Left cardiac atrium (tissue), 4 donors: Measurements from ENCODE around the gene ST8SIA6. TPM values are rescaled to one million over a fixed set of nuclear protein-coding genes. Genes with fewer than 3 reads are reported as not detected.

Experiments used
- ATAC-seq, 2 donors: fragments of 200-7000 bp; cut with Tn5 transposase; one replicate each; pipeline ENCODE4 v1.9.1; 2020; ENCODE audit warnings: mild to moderate bottlenecking in 2 of 2, moderate library complexity in 2 of 2
- DNase-seq: peaks from one replicate; pipeline ENCODE4 v3.0.0-alpha.2; 2020
- intact Hi-C, 2 donors: fragments of 100-400 bp; cut with DNase I; formaldehyde crosslinking; loops; one replicate each; pipeline versions ENCODE4 v1.14.1 to v1.15.1; 2022 to 2023
- total RNA-seq, 2 donors: library from RNA; stranded (reverse); fragmentation: NEBNext Ultra II Directional; extraction: Animal tissue kit (Norgen Biotek cat#: 25700); gene quantifications; one replicate each; pipeline ENCODE4 v1.2.1, GENCODE V29; 2021
- donor health status: DM: no; HTN: yes; CAD: no.
- donor health status: DM: no; HTN: yes; CAD: no; lungs with severe emphysema.
- donor health status: DM: yes; HTN: yes; CAD: no.
- donor health status: Dilated cardiomyopathy.

Gene ST8SIA6
- total RNA-seq, 2 donors from 2014 or later, result 3.6 to 11.0 TPM

DNA sequence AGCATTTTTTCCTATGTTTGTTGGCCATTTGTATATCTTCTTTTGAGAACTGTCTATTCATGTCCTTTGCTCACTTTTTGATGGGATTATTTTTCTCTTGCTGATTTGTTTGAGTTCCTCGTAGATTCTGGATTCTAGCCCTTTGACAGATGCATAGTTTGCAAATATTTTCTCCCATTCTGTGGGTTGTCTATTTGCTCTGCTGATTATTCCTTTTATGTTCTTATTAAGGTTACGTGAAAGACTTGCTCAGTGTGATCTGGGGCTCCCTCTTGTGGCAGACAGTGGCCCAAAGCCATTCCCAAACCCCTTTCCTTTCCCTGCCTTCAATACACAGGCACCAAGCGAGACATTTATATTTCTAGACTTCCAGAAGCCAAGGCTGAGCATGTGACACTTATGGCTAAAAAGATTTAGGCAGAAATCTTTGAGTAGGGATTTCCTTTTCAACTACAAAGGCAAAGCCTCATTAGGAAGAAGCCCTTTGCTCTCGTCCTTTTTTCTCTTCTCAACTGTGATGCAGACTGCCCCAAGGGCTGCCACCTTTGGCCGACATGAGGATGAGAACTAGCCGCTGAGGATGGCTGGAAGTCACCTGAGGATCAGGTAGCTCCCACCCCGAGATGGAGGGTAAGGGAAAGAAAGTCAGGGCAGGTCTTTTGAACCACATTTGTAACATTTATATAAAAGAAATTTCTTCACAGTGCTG is 23.6 kb downstream of the ST8SIA6 start:
- DNase-seq (peak; percentile 78), ATAC-seq (peak; percentile 63 to 77)
- intact Hi-C loops, result loop anchor here in 1 of 2 donors (5.0 kb wide), 1 partner anchor 598 kb away; no protein-coding TSS in a partner anchor

DNA sequence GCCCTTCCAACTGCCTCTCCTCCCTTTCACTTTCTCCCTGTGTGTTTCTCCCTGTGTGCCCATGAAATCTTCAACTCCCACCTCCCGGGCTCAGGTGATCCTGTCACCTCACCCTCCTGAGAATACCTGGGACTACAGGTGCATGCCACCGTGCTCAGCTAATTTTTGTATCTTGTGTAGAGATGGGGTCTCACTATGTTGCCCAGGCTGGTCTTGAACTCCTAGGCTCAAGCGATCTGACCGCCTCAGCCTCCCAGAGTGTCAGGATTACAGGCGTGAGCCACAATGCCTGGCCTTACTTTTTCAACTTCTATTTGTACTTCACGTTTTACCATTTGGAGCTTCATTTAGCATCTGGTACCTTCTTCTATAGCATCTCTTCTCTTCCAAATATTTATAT is 24.9 kb downstream of the ST8SIA6 start:
- intact Hi-C loops, result loop anchor here in 1 of 2 donors (10.0 kb wide), 2 partner anchors 165 to 585 kb away; no protein-coding TSS in a partner anchor
- no peak for ATAC-seq

DNA sequence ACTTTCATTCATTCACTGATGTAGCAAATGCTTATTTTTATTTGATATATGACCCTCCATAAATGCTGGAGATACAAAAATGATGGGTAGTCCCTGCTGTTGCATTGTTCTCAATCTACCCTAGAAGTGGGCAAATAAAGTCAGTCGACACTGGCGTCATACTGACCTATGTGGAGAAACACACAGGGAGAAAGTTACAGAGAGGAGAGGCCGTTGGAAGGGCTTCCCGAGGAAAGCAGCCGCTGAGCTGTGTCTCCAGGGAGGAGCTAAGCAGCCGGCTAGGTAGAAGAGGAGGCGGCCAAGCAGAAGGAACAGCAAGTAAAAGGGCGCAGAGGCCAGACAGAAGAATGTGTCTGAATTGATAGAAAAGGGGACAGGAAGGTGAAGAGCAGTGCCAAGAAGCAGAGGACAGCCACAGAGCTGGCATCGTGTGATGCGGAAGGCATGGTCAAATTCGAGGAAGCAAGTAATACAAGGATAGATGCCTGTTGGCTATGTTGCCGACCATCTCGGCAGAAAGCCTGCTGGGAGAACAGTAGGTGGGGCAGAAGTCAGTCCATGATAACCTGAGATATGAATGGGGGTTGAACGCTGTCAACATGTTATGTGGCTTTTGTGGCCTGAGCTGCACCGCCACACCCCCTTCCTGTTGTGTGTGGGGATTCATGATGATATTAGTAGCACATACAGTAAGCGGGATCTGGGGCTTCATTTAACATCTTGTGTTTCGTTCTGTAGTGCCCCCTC is 25.9 kb downstream of the ST8SIA6 start:
- DNase-seq (peak; percentile 36), ATAC-seq (peak; percentile 14 to 62)
- intact Hi-C loops, result loop anchor here in 1 of 2 donors (10.0 kb wide), 2 partner anchors 164 to 584 kb away; no protein-coding TSS in a partner anchor

More for the DNA sequence above, 24.9 kb downstream of the ST8SIA6 start:
- DNase-seq, result no peak

DNA sequence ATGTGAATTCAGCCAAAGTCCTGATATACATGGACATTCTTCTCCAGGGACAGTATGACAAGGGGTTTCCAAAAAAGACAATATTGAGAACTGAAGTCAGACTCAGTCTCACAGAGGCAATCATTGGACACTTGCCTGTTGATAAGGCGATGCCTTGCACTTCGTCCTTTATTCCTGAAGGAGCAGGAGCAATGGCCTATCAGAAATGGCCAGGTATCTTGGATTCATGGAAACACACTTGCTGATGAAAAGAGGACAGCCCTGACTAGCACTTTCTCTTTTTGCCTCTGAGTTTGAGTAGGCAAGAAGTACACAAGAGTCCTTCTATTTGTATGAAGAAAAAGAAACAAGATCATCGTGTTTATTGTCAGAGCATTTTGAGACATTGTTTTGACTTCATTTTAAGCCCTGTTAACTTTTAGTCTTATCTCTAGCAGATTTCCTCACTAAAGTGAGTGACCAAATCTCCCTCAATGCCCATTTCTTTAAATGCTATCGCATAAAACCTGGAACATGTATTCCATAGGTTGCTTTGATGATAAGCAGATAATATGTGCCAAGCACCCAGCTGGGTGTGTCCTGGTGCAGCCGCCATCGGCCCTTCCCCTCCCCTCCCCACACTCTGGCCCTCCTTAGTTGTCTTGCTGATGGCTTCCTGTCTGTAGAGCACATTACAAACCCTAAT is 26.6 kb downstream of the ST8SIA6 start:
- ATAC-seq, result no peak
- intact Hi-C loops, result loop anchor here in 1 of 2 donors (10.0 kb wide), 2 partner anchors 163 to 583 kb away; no protein-coding TSS in a partner anchor
- DNase-seq, result no peak

DNA sequence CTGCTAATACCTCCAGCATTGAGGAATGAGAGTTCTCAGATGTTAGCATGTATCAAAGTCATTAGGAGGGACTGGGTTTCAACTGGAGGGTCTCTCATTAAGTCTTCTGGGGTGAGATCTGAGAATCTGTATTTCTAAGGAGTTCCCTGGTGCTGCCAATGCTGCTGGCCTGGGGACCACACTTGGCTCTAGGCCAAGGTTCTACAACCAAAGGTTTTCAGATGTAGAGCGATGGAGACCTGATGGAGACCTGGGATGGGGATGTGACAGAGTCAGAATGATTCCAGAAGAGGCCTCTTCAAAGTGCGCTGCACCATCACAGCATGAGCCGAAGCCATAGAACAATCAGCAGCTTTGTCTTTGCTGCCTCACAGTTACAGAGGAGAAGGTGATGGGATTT is 27.2 kb downstream of the ST8SIA6 start:
- ATAC-seq (no peak), DNase-seq (no peak)
- intact Hi-C loops, result loop anchor here in 1 of 2 donors (10.0 kb wide), 2 partner anchors 162 to 582 kb away; no protein-coding TSS in a partner anchor

DNA sequence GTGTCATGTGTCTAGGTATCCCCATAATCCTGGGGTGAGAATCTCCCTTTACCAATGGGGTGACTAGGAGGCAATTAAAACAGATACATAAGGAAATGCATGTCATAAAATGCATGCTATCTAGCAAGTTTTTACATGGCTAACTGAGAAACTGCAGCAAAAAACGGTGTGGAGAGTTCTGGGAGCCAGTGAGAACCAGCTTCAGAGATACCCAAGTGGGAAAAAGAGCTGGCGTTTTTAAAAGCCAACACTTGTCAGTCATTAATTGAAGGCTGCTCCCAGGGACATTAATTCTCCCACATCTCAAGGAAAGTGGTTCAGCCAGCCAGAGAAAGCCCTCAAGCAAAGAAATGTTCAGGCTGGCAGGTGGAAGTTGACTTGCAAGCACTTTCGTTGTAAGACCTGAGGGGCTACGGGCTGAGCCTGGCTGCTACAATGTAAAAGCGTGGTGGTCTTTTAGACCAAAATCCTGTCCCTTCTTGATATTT is 28.1 kb downstream of the ST8SIA6 start:
- intact Hi-C loops, result loop anchor here in 1 of 2 donors (10.0 kb wide), 2 partner anchors 162 to 582 kb away; no protein-coding TSS in a partner anchor
- no peak for ATAC-seq
- no peak for DNase-seq

DNA sequence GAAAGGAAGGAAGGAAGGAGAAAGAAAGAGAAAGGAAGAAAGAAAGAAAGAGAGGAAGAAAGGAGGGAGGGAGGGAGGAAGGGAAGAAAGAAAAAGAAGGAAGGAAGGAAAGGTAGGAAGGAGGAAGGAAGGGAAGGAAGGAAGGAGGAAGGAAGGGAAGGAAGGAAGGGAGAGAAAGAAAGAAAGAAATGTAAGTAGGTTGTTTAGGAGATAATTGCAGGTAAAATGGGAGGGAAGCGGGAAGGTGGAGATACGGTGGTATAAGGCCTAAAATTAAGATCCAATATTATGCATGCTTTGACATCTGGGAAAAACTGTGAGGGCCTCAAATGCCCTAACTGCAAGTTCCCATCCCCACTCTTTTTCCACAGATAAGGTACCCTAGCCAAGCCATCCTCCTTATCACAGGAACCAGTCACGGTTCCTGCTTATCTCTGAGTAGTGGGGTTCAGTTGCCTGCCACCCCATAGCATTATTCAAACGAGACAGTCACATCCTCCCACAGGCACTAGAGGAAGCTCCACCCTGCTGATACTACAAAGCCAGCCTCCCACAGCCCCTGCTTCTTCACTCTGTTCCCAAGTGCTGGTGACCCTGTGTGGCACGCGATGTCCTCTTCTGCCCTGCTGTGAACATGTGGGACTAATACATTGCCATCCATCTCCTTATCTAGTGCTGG is 28.7 kb downstream of the ST8SIA6 start:
- intact Hi-C loops, result loop anchor here in 1 of 2 donors (10.0 kb wide), 2 partner anchors 161 to 581 kb away; no protein-coding TSS in a partner anchor
- DNase-seq, result peak; percentile 67
- peak in 1 of 2 donors; percentile 79 for ATAC-seq

DNA sequence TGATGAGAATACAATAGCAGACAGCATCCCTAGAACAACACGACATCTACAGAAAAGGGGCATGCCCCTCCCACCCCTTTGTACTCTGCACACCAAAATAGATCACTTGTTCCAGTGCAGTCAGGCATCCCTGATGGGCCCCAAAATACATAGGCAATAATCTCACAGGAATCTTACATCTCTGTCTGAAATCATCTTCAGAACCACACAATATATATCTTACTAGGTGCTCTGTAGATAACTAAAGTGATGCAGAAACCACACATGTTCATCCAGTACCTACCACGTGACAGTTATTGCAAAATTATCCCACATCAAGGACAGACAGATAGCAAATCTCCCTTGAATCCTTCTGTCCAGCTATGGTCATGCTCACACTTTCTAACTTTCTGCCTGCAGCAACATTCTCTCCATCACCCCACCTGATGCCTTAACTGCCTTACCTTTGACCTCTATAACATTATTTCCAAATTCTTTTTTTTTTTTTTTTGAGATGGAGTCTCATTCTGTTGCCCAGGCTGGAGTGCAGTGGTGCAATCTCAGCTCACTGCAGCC is 30.7 kb downstream of the ST8SIA6 start:
- ATAC-seq, result no peak
- DNase-seq, result no peak
- intact Hi-C loops, result loop anchor here in 1 of 2 donors (10.0 kb wide), 2 partner anchors 159 to 579 kb away; no protein-coding TSS in a partner anchor

DNA sequence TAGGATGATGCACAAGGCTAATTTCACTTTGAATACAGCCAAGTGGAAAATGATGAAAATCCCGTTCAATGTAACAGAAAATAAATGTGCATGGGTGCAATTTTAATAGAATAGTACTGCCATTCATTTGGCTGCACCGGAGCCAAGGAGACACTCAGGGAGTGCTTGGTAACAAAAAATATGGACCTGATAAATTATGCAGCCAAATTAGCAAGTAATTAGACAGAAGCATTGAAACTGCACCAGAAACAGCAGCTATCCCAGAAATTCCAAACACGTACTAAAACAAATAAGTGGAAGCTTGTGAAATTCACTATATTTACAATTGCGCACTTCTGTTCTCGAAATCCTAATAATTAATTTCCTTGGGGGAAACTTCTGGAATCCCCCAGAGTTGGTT is 31.5 kb downstream of the ST8SIA6 start:
- intact Hi-C loops, result loop anchor here in 1 of 2 donors (10.0 kb wide), 2 partner anchors 158 to 578 kb away; no protein-coding TSS in a partner anchor
- DNase-seq, result no peak
- ATAC-seq, result no peak

DNA sequence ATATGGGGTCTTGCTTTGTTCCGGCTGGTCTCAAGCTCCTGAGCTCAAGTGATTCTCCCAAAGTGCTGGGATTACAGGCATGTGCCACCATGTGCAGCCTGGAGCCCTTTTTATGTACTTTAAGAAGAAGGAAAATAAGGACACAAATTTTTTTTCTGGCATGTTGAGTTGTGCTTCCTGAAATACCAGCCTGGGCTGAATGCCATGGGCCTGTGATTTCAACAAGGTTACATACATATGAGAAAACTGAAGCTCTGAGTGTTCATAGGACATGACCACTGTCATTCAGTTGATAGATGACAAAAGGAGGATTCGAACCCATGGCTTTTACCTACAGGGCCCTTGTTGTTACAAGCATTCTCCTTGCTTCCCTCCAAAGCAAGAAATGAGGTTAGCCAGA is 36.1 kb downstream of the ST8SIA6 start:
- no peak for ATAC-seq
- intact Hi-C loops, result no loop called here
- DNase-seq, result no peak

DNA sequence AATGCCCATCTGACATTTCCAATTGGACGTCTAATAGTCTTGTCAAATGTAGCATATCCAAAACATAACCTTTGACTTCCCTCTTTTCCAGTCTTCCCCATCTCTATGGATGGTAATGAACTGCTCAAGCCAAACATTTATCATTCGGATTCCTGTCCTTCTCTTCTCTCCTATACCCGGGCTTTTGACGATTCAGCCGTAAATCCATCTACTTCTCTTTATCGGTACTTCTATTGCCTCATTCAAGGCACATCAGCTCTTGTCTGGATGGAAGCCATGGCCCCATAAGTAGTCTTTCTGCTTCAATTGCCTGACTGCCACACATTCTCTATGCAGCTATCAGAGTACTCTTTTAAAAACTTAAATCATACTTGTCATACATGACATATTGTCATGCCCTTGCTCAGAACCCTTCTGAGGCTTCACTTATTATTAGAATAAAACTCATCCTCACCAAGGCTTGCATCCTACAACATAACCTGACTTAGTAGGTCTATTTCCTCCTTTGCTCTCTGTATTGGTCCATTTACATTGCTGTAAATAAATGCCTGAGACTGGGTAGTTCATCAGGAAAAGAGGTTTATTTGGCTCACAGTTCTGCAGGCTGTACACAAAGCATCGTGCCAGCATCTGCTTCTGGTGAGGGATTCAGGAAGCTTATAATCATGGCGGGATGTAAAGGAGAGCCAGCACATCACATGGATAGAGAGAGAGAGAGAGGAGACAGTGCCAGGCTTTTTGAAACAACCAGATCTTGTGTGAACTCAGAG is 37.8 kb downstream of the ST8SIA6 start:
- ATAC-seq (no peak), DNase-seq (no peak)
- intact Hi-C loops, result no loop called here

DNA sequence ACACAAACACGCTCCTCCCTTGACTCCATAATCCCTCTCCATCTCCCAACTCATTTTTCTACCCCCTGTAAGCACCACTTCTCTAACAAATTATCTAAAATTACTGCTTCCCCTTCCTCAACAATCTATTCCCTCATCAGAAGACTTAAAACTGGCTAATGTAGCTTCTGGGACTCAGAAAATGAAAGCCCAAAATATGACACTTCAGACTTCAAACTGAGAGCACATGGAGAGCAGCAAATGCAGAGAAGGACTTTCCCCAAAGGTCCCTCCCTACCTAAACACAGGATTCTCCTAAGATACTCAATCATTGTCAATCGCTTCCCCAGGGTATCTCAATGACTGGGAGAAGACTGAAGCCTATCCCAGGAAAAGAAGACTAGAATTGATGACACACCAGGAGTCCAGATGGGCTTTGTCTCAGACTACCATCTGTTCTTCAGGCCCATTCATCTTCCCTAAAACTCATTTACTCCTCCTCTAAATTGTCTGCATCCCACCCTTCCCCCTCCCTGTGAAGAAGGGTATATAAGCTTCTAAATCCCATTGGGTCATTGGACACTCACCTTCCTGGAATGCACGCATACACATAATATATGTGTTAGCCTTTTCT is 39.2 kb downstream of the ST8SIA6 start:
- DNase-seq (no peak), ATAC-seq (no peak)
- intact Hi-C loops, result no loop called here

DNA sequence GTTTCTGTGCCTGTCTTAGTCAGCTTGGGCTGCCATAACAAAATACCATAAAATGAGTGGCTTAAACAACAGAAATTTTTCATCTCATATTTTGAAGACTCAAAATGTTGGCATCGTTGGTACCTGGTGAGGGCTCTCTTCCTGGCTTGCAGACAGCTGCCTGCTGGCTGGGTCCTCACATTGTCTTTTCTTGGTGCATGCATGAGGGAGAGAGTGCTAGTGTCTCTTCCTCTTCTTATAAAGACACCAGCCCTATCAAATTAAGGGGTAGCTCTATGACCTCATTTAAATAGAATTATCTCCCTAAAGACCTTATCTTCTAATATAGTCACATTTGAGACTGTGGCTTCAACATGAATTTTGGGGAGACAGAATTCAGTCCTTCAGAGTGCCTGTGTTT is 39.9 kb downstream of the ST8SIA6 start:
- intact Hi-C loops, result no loop called here
- DNase-seq (no peak), ATAC-seq (no peak)

DNA sequence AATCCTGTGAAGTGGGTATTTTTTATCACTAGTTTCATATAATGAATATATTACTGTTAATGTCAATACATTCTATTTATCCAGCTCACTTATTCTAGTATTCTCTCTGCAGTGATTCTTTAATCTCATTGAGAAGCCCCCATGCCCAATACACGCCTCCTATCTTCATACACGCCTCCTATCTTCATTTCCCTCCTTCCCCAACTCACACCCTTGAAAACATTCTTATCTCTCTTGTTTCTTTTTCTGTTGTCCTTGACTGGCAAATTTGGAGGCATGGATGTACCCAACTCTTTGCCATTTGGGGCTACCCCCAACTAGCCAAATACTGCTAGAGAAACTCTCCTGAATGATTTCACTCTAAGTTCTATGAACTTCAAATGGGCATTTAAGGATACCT is 40.5 kb downstream of the ST8SIA6 start:
- no peak for ATAC-seq
- intact Hi-C loops, result no loop called here
- DNase-seq, result no peak

DNA sequence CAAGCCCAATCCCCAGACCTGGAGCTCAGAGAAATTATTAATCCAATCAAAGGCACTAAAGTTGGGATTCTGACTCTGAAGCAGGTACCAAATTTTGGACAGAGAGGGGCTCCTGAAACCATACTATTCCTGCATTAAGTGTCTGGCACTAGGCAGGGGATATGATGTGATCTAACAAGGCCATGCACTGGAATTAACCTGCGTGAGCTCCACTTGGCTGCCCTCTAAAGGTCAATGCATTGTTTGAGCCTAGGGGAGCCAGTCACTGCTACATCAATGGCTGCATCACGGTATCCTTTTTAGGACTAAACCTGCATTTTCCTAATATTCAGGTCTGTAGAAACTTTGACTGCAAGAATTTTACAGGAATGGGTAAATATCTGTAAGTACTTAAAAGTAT is 42.1 kb downstream of the ST8SIA6 start:
- DNase-seq, result no peak
- intact Hi-C loops, result no loop called here
- ATAC-seq, result no peak

DNA sequence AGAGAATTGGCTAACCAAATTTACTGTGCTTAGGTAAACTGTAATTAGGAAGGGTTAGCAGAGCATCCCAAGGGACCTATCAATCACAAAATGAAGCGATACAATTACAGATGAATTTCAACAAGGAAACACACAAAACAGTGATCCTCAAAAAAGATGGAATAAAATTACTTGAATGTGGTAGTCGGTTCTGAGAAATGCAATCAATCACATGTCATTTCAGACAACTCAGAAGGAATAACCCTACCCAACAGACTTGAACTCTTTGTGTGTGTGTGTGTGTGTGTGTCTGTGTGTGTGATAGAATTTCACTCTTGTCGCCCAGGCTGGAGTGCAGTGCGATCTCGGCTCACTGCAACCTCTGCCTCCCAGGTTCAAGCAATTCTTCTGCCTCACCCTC is 43.5 kb downstream of the ST8SIA6 start:
- no peak for DNase-seq
- intact Hi-C loops, result no loop called here
- no peak for ATAC-seq

DNA sequence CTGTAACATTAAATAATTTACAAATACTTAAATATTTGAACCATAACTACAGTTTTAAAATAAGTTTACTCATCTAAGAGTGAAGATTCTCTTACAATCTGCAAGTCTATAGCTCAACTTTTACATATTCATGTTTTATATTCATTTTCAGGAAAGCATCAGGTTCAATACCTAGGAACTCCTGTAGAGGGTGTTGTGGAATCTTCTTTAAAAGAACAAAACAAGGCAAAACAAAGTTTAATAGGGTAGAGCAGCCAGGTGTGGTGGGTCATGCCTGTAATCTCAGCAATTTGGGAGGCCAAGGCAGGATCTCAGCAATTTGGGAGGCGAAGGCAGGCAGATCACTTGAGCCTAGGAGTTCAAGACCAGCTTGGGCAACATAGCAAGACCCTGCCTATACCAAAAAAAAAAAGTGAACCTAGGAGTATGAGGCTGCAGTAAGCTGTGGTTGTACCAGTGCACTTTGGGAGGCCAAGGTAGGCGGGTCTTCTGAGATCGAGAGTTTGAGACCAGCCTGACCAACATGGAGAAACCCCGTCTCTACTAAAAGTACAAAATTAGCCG is 45.1 kb downstream of the ST8SIA6 start:
- intact Hi-C loops, result no loop called here
- DNase-seq, result no peak
- no peak for ATAC-seq
